Measurements from ENCODE around the gene PBXIP1.

The PBXIP1 gene

GRCh38 chr1:155002464-155003226, 46.7 kb upstream of the PBXIP1 start, which contains the start of gene ZBTB7B:
Gene ZBTB7B (plus strand): TSS chr1:155002802. CDS start chr1:155014661, 11,859 bp downstream.
- DNase-seq (ENCODE audit: low read depth) = no peak
- TF ChIP-seq CTCF (IDR thresholded peaks at IDR 0.05; ENCODE audit: control insufficient read depth, insufficient read depth, low read depth, low read length, missing control alignments) = no peak
- peak within 1 kb of the TSS; percentile 88 for H3K4me3 ChIP-seq (ENCODE audit: control insufficient read depth, low read depth, low read length)

GRCh38 chr1:155001675-155002463, 46.0 kb upstream of the PBXIP1 start:
- peak; percentile 91 for DNase-seq (ENCODE audit: low read depth)
- TF ChIP-seq CTCF (IDR thresholded peaks at IDR 0.05; ENCODE audit: control insufficient read depth, insufficient read depth, low read depth, low read length, missing control alignments) = peak; percentile 52
- H3K4me3 ChIP-seq (ENCODE audit: control insufficient read depth, low read depth, low read length) = peak overlapping the region; percentile 88

DNA sequence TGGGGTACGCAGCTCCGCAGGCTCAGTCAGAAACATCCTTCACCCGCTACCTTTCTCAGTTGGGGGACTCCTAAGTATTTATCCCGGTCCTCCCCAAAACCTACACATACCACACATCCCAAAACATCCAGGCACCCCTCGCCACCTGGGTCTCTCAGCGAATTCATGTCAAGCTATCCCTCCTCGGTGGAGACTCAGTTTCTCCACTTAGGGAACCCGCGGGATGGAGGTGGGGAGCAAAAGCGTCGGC, 45.5 kb upstream of the PBXIP1 start:
- TF ChIP-seq CTCF (IDR thresholded peaks at IDR 0.05; ENCODE audit: control insufficient read depth, insufficient read depth, low read depth, low read length, missing control alignments) = no peak
- DNase-seq (ENCODE audit: low read depth) = no peak
- H3K4me3 ChIP-seq (ENCODE audit: control insufficient read depth, low read depth, low read length) = peak overlapping the region; percentile 88

GRCh38 chr1:155000726-155001424, 45.0 kb upstream of the PBXIP1 start:
- peak overlapping the region; percentile 88 for H3K4me3 ChIP-seq (ENCODE audit: control insufficient read depth, low read depth, low read length)
- DNase-seq (ENCODE audit: low read depth) = peak; percentile 46
- no peak for TF ChIP-seq CTCF (IDR thresholded peaks at IDR 0.05; ENCODE audit: control insufficient read depth, insufficient read depth, low read depth, low read length, missing control alignments)

- no peak for TF ChIP-seq CTCF (IDR thresholded peaks at IDR 0.05; ENCODE audit: control insufficient read depth, insufficient read depth, low read depth, low read length, missing control alignments)
- no peak for DNase-seq (ENCODE audit: low read depth)
- peak overlapping the region; percentile 88 for H3K4me3 ChIP-seq (ENCODE audit: control insufficient read depth, low read depth, low read length)
Measured at GRCh38 chr1:155000411-155000725, 44.5 kb upstream of the PBXIP1 start.

DNA sequence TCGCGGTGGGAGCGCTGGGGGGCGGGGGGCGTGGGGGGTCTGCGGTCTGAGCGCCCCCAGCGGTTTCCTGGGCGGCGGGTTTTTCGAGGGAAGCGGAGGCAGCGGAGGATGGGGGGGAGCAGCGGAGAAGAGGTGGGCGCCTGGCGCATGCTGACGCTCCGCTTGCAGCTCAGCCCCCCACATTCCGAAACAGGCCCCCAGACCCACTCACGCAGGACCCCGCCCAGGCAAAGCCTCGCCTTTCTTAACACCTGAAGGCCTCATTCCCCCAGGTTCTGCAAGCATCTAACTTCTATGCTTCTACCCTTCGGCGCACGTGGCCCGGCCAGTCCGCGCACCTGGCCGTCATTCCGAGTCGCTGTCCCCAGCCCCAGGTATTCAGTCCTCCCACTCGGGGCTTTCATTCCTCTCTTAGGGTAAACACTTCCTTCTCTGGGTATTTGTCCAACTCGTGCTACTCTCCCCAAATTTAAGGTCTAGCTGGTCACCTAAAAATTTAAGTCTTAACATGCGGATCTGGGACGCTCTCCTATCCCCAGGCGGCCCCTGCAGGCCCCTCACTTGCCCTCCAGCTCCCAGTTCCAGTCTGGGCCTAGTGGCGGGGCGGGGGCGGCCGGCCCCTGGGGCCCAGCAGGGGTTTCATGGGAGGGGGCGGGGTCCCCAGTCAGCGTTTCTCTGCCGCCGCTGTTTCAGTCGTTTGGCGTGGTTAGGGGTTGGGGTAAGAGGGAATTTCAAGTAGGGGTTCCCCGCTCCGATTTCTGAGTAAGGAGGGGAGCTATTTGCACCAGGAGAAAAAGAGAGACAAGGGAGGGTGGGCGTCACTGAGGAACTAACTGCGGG, 43.9 kb upstream of the PBXIP1 start:
- peak; percentile 1 for TF ChIP-seq CTCF (IDR thresholded peaks at IDR 0.05; ENCODE audit: control insufficient read depth, insufficient read depth, low read depth, low read length, missing control alignments)
- no peak for DNase-seq (ENCODE audit: low read depth)

More for the DNA sequence above, 43.9 kb upstream of the PBXIP1 start:
- H3K4me3 ChIP-seq (ENCODE audit: control insufficient read depth, low read depth, low read length) = peak overlapping the region; percentile 88

Data from AG09309 (cell line).